ENCODE data around the gene ZNF646. TPM values are rescaled to one million over a fixed set of nuclear protein-coding genes. Genes with fewer than 3 reads are reported as not detected.

ZNF646 gene
- total RNA-seq, 2 donors from 2014 or later: 26.3 to 33.7 TPM

- no peaks in the 10 kb centered on the region for H3K9me3 ChIP-seq
- H3K4me3 ChIP-seq: peak overlapping the region; percentile 97 to 98
- H3K27ac ChIP-seq: peak overlapping the region; percentile 88 to 93
- TF ChIP-seq CTCF (IDR thresholded peaks at IDR 0.05): no peak
- no peak for TF ChIP-seq POLR2A (IDR thresholded peaks at IDR 0.05)
- TF ChIP-seq POLR2AphosphoS5 (IDR thresholded peaks at IDR 0.05): no peak
- H3K4me1 ChIP-seq (replicated peaks): peaks cover 7% of the 10 kb centered on the region
- WGBS: 31% methylated on average over 56 of the region's 57 CpGs
- peaks cover 0 to 8% of the 10 kb centered on the region in 2 donors for H3K36me3 ChIP-seq
- no peaks in the 10 kb centered on the region for H3K27me3 ChIP-seq (replicated peaks; ENCODE audit: insufficient read depth)
- DNase-seq (ENCODE audit: low spot score): no peak
- intact Hi-C loops (cut with DNase I): loop anchor here (5.0 kb wide), 1 partner anchor 33 kb away; no protein-coding TSS in a partner anchor
Measured at GRCh38 chr16:31108794-31109558, 34.8 kb downstream of the ZNF646 start.

GRCh38 chr16:31109622-31110021 lies 35.4 kb downstream of the ZNF646 start:
- peaks cover 7% of the 10 kb centered on the region for H3K4me1 ChIP-seq (replicated peaks)
- H3K9me3 ChIP-seq: no peaks in the 10 kb centered on the region
- no peak for DNase-seq (ENCODE audit: low spot score)
- H3K27ac ChIP-seq: no peak overlapping the region
- H3K27me3 ChIP-seq (replicated peaks; ENCODE audit: insufficient read depth): no peaks in the 10 kb centered on the region
- intact Hi-C loops (cut with DNase I): loop anchor here (5.0 kb wide), 1 partner anchor 33 kb away; no protein-coding TSS in a partner anchor
- H3K36me3 ChIP-seq: peaks cover 0 to 8% of the 10 kb centered on the region in 2 donors
- TF ChIP-seq CTCF (IDR thresholded peaks at IDR 0.05) (no peak), POLR2A (IDR thresholded peaks at IDR 0.05) (no peak), POLR2AphosphoS5 (IDR thresholded peaks at IDR 0.05) (no peak)
- H3K4me3 ChIP-seq: no peak overlapping the region
- 87% methylated on average over 12 of the region's 12 CpGs for WGBS

GRCh38 chr16:31110106-31111034 lies 36.1 kb downstream of the ZNF646 start:
- WGBS: 86% methylated on average over 26 of the region's 26 CpGs
- intact Hi-C loops (cut with DNase I): no loop called here
- Histone ChIP-seq H3K4me3 (no peak overlapping the region), H3K9me3 (no peaks in the 10 kb centered on the region), H3K4me1 (replicated peaks) (peaks cover 7% of the 10 kb centered on the region), H3K27me3 (replicated peaks; ENCODE audit: insufficient read depth) (no peaks in the 10 kb centered on the region), H3K27ac (no peak overlapping the region), H3K36me3 (peaks cover 0 to 8% of the 10 kb centered on the region in 2 donors)
- DNase-seq (ENCODE audit: low spot score): no peak
- TF ChIP-seq CTCF (IDR thresholded peaks at IDR 0.05) (no peak), POLR2A (IDR thresholded peaks at IDR 0.05) (no peak), POLR2AphosphoS5 (IDR thresholded peaks at IDR 0.05) (no peak)

GRCh38 chr16:31111881-31112466 lies 37.8 kb downstream of the ZNF646 start:
- H3K9me3 ChIP-seq: no peaks in the 10 kb centered on the region
- peaks cover 10% of the 10 kb centered on the region for H3K4me1 ChIP-seq (replicated peaks)
- no peak for TF ChIP-seq POLR2AphosphoS5 (IDR thresholded peaks at IDR 0.05)
- TF ChIP-seq CTCF (IDR thresholded peaks at IDR 0.05): no peak
- no peak for TF ChIP-seq POLR2A (IDR thresholded peaks at IDR 0.05)
- no peak for DNase-seq (ENCODE audit: low spot score)
- WGBS: 88% methylated on average over 20 of the region's 23 CpGs
- intact Hi-C loops (cut with DNase I): no loop called here
- peaks cover 0 to 8% of the 10 kb centered on the region in 2 donors for H3K36me3 ChIP-seq
- H3K4me3 ChIP-seq: no peak overlapping the region
- H3K27ac ChIP-seq: no peak overlapping the region
- H3K27me3 ChIP-seq (replicated peaks; ENCODE audit: insufficient read depth): no peaks in the 10 kb centered on the region

Measured in prostate gland (tissue), 2 donors.